ENCODE results near the gene HOXD4.

HOXD4 gene

DNA sequence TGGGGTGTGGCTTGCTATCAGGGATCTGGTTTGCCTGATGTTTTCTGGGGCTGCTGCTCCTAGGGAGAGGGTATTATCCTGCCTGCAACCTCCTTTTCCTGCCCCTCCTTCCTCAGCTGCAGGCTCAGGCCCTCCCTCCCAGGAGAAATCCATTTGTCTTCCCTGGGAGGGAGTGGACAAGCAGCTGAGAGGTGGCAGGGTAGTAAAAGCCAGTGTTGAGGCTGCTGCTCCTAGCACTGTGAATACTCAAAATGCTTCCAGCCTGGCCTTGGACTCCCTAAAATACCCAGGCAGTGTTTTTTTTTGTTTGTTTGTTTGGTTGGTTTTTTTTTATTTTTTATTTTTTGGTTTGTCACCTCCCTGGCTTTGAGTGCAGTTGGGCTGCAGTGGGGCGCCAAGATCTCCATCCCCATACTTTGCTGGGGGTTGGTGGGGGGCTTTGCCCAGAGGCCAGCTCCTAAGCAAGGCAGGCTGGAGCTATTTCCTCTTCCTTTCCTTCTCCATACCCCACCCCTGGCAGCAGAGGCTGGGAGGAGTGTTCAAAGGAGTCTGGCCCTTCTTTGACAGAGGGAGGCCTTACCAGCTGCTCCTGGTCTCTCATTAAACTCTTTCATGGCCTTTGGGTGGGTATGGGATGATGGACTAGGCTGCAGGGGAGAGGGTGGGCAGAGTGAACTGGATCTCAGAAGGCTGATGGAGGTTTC is 19.4 kb downstream of the HOXD4 start:
- no peak for DNase-seq (ENCODE audit: low read depth in 2 of 3, low spot score in 1 of 3)

- DNase-seq (ENCODE audit: low read depth in 2 of 3, low spot score in 1 of 3), result no peak
Observed at GRCh38 chr2:176171351-176172006, 20.1 kb downstream of the HOXD4 start.

- DNase-seq (ENCODE audit: low read depth in 2 of 3, low spot score in 1 of 3), result no peak
Observed at GRCh38 chr2:176172007-176172894, 20.9 kb downstream of the HOXD4 start.

DNA sequence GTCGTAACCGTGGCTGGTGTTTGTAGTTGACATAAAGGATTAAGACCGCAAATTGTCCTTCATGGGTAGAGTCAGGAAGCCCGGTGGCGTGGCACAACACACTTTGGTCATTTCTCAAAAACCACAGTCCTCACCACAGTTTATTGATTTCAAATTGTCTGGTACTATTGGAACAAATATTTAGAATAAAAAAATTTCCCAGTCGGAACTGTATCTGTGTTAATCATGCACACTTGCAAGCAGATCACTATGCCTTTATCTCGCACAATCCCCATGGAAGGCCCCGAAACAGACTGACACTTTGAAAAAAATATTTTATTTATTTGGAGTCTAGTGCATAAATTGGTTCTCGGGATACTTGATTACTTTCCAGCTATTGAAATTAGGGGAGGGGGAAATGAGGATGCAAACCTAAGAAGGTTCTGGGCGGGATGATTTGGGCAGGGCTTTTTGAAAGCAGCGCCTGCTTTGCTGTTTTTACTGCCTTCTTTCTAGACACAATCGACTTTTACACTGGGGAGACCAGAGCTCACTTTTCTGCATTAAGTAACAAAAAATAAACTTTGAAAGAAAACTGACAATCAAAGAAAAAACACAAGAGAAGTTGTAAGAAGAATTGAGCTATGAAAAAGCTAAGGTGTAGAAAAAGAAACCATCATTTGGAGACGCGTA is 21.7 kb downstream of the HOXD4 start:
- no peak for DNase-seq (ENCODE audit: low read depth in 2 of 3, low spot score in 1 of 3)

DNA sequence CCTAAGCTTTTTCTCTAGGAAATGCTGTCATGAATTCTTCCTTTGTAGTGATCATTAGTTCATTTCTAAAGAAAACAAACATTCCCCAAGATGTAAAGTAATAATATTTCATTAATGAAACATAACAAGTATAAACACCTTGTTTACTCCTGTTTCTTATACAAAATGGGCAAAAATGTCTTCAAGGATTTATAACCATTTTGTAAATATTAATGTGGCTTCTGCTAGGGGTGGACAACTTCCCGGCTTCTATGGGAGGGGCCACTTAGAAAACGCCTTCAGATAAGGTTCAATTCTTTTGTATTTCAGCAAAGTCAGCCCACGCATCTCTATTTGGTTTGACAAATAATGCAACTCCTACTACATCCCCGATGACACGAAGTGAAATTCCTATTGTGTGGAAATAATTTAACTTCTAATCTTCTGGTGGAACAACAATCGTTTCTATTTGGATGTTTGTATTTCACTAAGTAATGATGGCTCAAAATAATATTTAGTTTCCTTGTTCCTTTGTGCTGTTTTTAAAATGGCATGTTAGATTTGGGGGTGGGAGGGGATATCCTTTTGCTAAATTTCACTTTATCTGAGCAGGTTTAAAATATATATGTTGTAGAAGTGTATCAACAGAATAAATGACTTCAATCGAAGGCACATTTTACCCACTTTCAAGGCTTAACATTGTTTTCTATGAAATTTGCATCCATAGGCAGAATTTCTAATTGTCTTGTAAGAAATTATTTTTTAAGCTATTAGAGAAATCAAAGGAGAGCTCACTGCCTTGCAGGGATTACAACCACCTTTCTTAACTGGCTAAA is 22.4 kb downstream of the HOXD4 start:
- no peak for DNase-seq (ENCODE audit: low read depth in 2 of 3, low spot score in 1 of 3)

DNA sequence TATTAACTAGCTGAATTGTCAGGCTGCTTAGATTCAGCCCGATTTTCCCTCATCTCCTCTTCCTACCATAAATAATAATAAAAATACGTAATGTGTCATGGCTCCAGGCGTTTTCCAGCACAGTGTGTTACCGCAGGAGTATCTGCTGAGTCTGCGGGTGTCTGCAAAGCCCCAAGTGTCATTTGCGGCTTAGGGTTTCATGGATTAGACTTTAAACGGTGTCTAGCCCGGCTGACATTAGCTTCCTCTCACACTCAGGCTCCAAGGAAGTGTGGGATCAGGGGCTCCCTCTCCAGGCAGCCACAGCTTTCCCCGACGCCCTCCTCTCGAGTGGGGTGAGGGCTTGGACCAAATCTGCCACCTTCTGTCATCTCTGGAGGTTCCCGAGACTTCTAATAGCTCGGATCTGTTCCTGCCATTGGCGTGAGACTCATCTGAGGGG is 23.1 kb downstream of the HOXD4 start:
- no peak for DNase-seq (ENCODE audit: low read depth in 2 of 3, low spot score in 1 of 3)

DNA sequence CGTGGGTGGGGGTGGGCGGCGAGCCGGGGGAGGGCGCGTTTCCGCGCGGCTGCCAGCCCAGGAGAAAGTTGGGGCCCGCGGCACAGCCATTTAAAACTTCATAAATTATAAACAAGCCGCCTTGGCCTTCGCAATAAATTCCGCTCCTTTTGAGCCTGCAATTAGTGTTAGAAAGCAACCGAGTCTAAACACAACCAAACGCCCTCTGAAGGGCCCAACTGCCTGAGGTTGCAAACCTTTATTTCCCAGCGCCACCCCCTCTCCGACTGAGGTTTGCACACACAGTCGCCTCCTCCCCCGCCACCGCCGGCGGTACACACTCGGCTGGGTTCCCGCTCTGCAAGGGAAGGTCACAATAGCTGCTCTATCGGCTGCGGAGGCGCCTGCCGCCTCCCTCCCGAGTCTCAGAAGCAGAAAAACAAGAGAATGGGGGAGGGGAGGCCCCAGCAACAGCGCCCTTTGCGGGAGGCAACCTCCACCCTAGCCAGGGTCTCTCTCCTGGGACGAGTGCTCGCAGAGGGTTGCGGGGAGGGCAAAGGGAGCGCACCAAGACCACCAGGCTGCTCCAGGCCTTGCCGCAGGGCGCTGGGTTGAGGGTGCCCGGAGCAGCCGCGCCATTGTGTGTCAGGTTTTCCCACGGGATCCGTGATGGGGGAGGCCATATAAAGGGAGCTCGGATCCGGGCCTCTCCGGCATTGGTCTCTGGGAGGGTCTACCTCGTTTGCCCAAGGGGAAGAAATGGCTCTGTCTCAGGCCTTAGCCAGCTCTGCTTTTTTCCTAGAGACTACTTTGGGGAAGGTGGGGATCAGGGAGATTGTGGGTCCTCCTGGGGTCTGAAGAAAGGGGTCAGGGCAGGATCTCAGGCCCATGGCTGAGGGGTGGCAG is 23.7 kb downstream of the HOXD4 start:
- DNase-seq (ENCODE audit: low read depth in 2 of 3, low spot score in 1 of 3), result no peak

GRCh38 chr2:176175709-176176607 is 24.6 kb downstream of the HOXD4 start:
- no peak for DNase-seq (ENCODE audit: low read depth in 2 of 3, low spot score in 1 of 3)

GRCh38 chr2:176177580-176178037 is 26.3 kb downstream of the HOXD4 start:
- DNase-seq (ENCODE audit: low read depth in 2 of 3, low spot score in 1 of 3), result no peak

DNA sequence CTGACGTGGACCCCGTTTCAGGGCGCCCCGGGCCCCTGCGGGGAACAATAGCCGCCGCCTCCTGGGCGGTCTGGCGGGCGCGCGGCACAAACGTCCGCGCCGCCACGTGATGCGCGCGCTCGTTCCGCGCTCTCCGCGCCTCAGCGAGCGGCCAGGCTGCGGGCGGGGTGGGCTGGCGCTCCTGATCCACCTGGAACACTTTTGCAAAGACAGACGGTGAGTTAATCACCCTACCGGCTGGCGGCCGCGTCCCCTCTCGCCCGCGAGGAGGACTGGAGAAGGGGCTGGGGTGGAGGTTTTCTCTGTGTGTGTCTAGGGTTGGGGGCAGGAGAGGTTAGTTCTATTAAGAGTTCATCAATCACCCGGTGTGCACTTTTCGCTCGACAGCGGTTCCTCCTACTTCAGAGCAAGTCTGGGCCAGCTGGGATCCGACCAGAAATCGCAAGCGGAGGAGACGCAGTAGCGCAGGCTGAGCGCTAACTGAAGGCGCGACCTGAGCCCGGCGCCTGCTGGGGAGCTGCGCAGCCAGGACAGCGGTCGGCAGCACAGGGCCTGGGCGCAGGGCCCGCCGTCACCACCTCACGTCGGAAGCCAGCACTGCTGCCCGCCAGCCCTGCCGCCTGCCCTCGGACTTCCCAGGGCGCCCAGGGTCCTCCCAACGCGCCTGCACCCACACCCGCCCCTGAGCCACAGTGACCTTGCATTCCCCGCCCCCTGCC is 26.8 kb downstream of the HOXD4 start:
- DNase-seq (ENCODE audit: low read depth in 2 of 3, low spot score in 1 of 3), result no peak

DNA sequence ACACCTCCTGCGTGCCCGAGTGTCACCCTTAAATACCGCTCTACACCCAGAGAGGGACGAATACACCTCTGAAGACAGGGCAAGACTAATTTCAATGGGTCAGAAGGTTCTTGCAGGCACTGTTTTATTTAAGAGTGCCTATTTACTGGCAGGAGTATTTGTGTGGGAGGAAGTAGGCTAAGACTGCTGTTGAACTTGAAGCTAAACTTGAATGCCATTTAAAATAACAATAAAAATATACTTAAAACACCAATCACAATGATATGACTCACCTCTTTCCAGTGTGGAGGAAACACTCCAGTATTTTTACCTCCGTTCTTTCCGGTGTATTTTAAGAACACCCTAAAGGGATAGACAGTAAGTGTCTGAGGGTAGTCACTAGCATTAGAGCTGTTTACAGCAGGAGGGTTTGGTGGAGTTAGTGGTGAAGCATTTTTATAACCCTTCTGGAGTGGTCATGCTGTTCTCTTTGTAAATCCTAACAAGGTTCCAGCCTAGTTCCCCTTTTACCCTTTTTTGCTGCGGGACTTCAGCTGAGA is 27.5 kb downstream of the HOXD4 start:
- DNase-seq (ENCODE audit: low read depth in 2 of 3, low spot score in 1 of 3), result no peak

GRCh38 chr2:176181551-176181950 is 30.2 kb downstream of the HOXD4 start:
- DNase-seq (ENCODE audit: low read depth in 2 of 3, low spot score in 1 of 3), result no peak

DNA sequence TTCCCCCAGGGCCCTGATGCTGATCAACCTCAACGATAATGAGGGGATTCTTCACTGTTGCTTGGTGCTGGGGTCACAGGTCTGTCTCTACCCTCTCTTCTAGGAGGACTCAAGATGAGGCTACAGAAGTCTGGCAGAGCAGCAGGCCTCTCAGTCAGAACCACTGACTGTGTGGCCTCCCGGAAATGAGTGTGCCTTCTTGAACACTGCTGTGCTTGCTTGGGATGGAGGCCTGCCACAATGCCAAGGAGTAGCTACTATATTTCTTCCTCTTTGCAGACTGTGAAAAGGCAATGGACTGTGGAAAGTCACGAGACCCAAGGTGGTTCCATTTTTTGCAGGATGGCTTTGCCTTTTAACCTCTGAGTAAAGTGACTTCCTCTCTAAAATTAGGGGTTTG is 31.3 kb downstream of the HOXD4 start:
- no peak for DNase-seq (ENCODE audit: low read depth in 2 of 3, low spot score in 1 of 3)

DNA sequence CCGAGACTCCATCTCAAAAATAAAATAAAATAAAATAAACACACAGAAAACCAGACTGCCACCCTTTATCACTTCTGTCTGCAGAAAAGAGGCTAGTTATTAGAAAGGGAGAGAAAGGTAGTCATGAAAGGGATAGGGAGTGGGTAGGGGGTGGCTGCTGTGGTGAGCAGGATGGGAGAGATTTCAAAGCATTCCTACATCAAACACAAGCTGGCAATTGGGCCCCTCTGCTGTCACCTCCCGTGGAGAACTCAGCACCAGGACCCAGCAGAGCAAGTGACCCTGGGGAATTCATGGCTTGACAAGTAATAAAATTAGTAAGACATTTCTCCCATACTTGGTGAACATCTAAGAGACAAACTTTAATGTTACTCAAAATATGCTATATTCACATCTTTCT is 33.4 kb downstream of the HOXD4 start:
- no peak for DNase-seq (ENCODE audit: low read depth in 2 of 3, low spot score in 1 of 3)

- no peak for DNase-seq (ENCODE audit: low read depth in 2 of 3, low spot score in 1 of 3)
Observed at GRCh38 chr2:176186024-176186423, 34.7 kb downstream of the HOXD4 start.

DNA sequence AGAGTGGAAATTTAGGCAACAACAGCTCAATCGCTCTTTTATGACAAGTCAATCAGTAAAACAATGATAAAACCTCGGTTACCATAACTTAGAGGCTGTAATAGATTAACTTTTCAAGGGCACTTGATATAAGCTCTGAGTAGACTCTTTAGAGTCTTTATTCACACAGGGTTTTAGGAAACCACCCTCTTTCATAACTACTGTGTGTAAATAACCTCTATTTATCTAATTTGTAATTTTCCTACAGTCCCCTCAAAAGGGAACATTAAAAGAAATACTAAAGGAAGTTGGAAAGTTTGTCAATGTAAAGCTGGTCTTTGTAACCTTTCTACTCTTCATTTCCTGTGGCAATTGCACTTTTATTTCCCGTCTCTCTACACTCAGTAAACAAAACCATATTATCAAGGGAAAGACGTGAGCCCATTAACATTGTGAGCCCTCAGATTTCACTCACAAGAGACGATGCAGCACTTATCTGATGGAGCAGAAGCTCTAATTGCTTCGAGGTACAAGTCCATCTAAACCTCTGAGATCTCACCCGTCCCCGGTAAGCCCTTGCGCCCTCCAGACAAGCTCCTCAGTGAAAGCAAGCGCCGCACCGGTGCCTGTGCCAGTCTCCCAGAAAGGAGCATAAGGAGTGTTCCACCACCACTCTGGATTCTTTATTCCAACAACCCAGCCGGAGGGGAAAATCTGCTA is 36.0 kb downstream of the HOXD4 start:
- no peak for DNase-seq (ENCODE audit: low read depth in 2 of 3, low spot score in 1 of 3)
